Ovary (tissue), 3 donors: ENCODE measurements around the gene GDA.

ENCODE experiments used
- EP300 ChIP-seq: sonication (generic); formaldehyde crosslinking; IDR thresholded peaks from one replicate; pipeline ENCODE4 v1.6.1; 2017; ENCODE audit warnings: antibody characterized with exemption
- POLR2A ChIP-seq: fragments of 450-650 bp; IDR thresholded peaks from one replicate; pipeline ENCODE4 v1.6.1; 2017; ENCODE audit warnings: antibody characterized with exemption, mild to moderate bottlenecking, moderate library complexity
- TF ChIP-seq, protein P1 (sequence below), 3 donors: fragments of 450-650 bp in 2 of 3; fragments of 200-600 bp in 1 of 3; IDR thresholded peaks; one replicate each; pipeline versions ENCODE4 v1.5.1 to v1.8.0; 2016 to 2022; ENCODE audit warnings: antibody characterized with exemption in 3 of 3, mild to moderate bottlenecking in 1 of 3
- donor health status: DM: no; HTN: no; CAD: no.

- TF ChIP-seq POLR2A (no peak), EP300 (no peak)
- TF ChIP-seq, protein P1, sequence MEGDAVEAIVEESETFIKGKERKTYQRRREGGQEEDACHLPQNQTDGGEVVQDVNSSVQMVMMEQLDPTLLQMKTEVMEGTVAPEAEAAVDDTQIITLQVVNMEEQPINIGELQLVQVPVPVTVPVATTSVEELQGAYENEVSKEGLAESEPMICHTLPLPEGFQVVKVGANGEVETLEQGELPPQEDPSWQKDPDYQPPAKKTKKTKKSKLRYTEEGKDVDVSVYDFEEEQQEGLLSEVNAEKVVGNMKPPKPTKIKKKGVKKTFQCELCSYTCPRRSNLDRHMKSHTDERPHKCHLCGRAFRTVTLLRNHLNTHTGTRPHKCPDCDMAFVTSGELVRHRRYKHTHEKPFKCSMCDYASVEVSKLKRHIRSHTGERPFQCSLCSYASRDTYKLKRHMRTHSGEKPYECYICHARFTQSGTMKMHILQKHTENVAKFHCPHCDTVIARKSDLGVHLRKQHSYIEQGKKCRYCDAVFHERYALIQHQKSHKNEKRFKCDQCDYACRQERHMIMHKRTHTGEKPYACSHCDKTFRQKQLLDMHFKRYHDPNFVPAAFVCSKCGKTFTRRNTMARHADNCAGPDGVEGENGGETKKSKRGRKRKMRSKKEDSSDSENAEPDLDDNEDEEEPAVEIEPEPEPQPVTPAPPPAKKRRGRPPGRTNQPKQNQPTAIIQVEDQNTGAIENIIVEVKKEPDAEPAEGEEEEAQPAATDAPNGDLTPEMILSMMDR (IDR thresholded peaks at IDR 0.05), result no peak
These were observed 56.3 kb downstream of the GDA start for GRCh38 chr9:72205513-72205912.
